GM19438 (cell line): Measurements from ENCODE around the gene PTBP3.
"Not testable (repeated sequence)": the region's sequence is repeated elsewhere in the genome, so short reads cannot be mapped to it uniquely, and the experiment has no call there.

Experiments used
- ATAC-seq: cut with Tn5 transposase; IDR thresholded peaks from one replicate; pipeline ENCODE4 v1.9.1; 2021; ENCODE audit warnings: low read depth; ENCODE audit not compliant: unreplicated experiment

Gene PTBP3

GRCh38 chr9:112218908-112219307 is 114.5 kb downstream of the PTBP3 start:
- ATAC-seq: peak; percentile 92

- no peak for ATAC-seq
Observed at GRCh38 chr9:112212926-112213325, 120.5 kb downstream of the PTBP3 start.

- ATAC-seq: no peak
Observed at GRCh38 chr9:112207451-112207850, 126.0 kb downstream of the PTBP3 start.

GRCh38 chr9:112203536-112203935 is 129.9 kb downstream of the PTBP3 start:
- no peak for ATAC-seq

GRCh38 chr9:112200711-112201110 is 132.7 kb downstream of the PTBP3 start:
- ATAC-seq: no peak

- ATAC-seq: no peak
Observed at GRCh38 chr9:112198646-112199045, 134.8 kb downstream of the PTBP3 start.

GRCh38 chr9:112194969-112195431 is 138.4 kb downstream of the PTBP3 start:
- ATAC-seq: no peak

GRCh38 chr9:112193572-112194288 is 139.7 kb downstream of the PTBP3 start:
- ATAC-seq: no peak

GRCh38 chr9:112190320-112190719 is 143.1 kb downstream of the PTBP3 start:
- ATAC-seq: not testable (repeated sequence)

GRCh38 chr9:112188884-112189283 is 144.5 kb downstream of the PTBP3 start:
- ATAC-seq: no peak

GRCh38 chr9:112187404-112187803 is 146.0 kb downstream of the PTBP3 start:
- no peak for ATAC-seq

GRCh38 chr9:112186695-112187094 is 146.7 kb downstream of the PTBP3 start:
- ATAC-seq: no peak

- no peak for ATAC-seq
Observed at GRCh38 chr9:112184946-112185345, 148.5 kb downstream of the PTBP3 start.

- ATAC-seq: no peak
Observed at GRCh38 chr9:112184221-112184620, 149.2 kb downstream of the PTBP3 start.

GRCh38 chr9:112180387-112180881 is 153.0 kb downstream of the PTBP3 start:
- no peak for ATAC-seq

GRCh38 chr9:112179816-112180215 is 153.6 kb downstream of the PTBP3 start:
- ATAC-seq: no peak

- no peak for ATAC-seq
Observed at GRCh38 chr9:112176524-112176923, 156.9 kb downstream of the PTBP3 start.

- ATAC-seq: no peak
Observed at GRCh38 chr9:112175796-112176315, 157.6 kb downstream of the PTBP3 start.

- peak; percentile 52 for ATAC-seq
Observed at GRCh38 chr9:112174965-112175795, 158.2 kb downstream of the PTBP3 start, which contains the start of gene SUSD1. Gene SUSD1 (minus strand): TSS chr9:112175297. CDS start chr9:112175235, 62 bp downstream.

- ATAC-seq: peak; percentile 90
Observed at GRCh38 chr9:112174222-112174964, 159.0 kb downstream of the PTBP3 start.
